Embryonic facial prominence (tissue), 1 donor: ENCODE results near the gene ICA1L.
"Not testable (repeated sequence)": the region's sequence is repeated elsewhere in the genome, so short reads cannot be mapped to it uniquely, and the experiment has no call there.

ENCODE experiments used
- DNase-seq: peaks from one replicate; pipeline ENCODE4 v3.0.0-alpha.2; 2016; ENCODE audit errors: extremely low spot score

The ICA1L gene

GRCh38 chr2:202871300-202872141, at the start of gene ICA1L:
TSS of gene ICA1L (minus strand) at chr2:202871766. CDS start at chr2:202829009, 42,757 bp downstream.
- DNase-seq = no peak

GRCh38 chr2:202918860-202919259, 47.3 kb upstream of the ICA1L start:
- DNase-seq = no peak

DNA sequence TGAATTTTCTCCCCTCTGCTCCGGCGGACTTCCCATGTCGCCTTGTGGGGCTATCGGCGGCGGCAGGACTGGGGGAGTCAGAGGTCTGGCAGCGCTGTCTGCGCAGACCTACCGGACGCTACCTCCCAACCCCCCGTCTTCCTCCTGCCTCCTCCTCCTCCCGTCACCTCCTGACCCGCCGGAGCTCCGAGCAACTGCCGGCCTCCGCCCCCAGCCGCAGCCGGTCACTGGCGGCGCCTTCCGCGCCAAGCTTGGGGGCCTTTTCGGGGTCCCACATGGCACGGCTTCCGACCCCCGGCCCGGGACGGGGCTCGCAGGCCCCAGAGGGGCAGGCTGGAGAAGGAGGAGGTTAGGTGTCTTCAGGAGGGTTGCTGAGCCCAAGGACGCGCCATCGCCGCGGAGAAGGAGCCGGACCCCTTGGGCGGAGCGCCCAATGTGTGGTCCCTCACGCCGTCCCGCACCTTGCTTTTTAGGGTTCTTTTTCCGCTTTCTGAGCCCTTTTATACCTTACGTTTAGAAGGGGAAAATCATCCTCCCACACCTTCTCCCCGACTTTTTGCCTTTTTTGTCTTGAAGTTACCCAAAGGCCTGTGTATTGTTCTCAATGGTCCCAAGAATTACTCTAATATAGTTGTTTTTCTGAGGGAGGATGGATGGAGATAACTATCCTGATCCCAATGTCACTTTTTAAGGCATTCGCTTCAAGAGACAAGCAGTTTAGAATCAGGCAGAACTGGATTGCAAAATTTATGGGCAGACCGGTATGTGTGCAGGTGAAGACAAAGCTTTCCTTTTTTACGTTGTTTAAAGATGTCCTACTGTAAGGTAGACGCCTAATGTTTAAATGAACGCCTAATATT, 41.0 kb upstream of the ICA1L start:
- DNase-seq = not testable (repeated sequence)

DNA sequence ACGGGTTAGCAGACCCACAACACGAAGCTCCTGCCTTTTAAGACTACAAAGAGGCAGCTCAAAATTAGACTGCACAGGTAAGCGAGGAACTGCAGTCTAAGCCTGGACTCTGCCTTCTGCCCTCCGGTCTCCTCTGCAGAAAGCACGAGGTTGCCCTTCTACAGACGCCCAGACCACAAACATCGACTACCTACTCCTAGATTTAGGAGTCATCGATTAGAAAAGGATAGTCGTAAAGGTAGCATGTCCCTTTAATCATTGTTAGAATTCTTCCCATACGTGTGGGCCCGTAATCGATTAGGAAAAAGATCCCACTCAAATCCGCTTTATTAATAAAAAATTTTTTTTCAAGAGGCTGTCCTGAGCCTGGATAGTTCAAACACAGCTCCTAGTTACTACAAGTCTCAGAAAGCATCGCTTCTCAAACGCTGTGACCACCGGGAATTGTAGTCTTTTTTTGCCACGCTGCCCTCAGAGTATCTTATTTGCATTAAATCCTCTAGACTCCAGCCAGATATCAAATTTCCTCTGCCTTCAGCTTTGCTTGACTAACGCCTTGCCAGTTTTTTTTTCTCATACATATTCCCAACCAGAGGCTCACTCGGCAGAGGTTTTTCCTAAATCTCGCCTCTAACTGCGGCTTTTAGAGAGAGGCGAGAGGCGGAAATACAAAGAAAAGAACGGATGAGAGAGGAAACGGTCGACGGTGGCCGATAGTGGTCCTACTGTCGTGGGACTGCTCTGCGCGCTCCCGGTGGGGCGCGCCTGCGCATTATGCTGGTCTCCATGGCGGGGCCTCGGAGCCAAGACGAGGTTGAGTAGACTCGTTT, 40.2 kb upstream of the ICA1L start, which contains the start of the genes CARF and WDR12:
Gene CARF, plus strand, starts transcription at position 764 of the 830 bp plus-strand sequence. CDS start 29,628 bp downstream, outside the sequence.
Gene WDR12, minus strand, starts transcription at position 162 of the 830 bp plus-strand sequence. CDS start 197 bp downstream, outside the sequence.
- DNase-seq = peak; percentile 93

DNA sequence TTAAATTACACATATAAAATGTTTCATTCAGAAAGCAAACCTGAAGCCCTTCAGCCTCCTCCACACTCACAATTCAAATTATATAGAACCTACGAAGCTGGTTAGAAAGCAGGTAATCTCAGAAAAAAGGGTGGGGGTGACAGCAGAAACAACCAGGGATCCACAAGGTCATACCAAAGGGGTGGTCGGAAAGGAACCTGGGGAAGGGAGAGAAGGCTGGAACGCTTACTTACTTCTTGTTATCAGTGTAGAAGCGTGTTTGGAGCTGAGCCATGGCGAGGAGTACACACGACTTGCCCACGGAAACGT, 39.6 kb upstream of the ICA1L start:
- no peak for DNase-seq

DNA sequence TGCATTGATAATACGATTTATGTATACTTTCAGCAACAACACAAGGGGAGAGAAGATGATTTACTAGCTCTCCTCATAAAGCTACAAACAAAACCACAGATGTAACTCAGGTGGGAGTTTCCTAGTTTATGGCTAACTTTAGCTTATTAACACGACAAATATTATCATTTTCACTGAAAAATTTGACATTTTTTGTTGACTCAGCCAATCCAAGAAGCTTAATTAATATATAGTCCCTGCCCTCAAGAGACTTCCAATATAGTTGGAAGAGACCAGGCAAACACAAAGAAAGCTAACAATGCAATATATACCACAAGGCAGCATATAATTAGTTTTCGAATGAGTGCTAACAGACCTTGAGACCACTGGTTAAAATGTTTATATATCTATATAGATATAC, 39.1 kb upstream of the ICA1L start:
- DNase-seq = no peak

- not testable (repeated sequence) for DNase-seq
Measured at GRCh38 chr2:202910250-202910649, 38.7 kb upstream of the ICA1L start.

GRCh38 chr2:202909394-202910192, 38.0 kb upstream of the ICA1L start:
- DNase-seq = no peak

DNA sequence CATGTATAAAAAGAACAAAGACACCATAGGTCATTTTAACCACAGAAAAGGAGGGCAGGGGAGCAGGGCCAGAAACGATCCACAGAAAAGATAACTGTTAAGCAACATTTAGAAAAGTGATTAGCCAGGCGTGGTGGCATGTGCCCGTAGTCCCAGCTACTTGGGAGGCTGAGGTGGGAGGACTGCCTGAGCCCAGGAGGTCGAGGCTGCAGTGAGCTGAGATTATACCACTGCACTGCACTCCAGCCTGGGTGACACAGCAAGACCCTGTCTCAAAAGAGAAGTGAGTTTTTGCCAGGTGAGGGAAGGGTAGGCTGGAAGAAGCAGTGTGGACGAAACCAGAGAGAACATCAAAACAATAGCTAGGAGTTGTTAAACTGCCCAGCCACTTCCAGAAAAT, 36.6 kb upstream of the ICA1L start:
- no peak for DNase-seq

- not testable (repeated sequence) for DNase-seq
Measured at GRCh38 chr2:202905507-202905906, 33.9 kb upstream of the ICA1L start.

- DNase-seq = no peak
Measured at GRCh38 chr2:202885190-202885589, 13.6 kb upstream of the ICA1L start.

GRCh38 chr2:202883987-202884675, 12.6 kb upstream of the ICA1L start:
- DNase-seq = no peak

DNA sequence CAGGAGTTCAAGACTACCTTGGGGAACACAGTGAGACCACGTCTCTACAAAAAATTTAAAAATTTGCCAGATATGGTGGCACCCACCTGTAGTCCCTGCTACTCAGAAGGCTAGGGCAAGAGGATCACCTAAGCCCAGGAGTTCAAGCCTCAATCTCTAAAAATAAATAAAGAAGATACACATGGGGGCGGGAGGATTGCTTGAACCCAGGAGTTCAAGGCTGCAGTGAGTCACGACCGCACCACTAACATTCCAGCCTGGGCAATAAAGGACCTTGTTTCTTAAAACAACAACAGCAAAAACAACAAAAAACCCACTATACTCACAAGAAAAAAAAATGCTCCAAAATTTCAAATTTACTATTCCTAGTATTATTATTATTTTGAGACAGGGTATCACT, 10.0 kb upstream of the ICA1L start:
- no peak for DNase-seq

DNA sequence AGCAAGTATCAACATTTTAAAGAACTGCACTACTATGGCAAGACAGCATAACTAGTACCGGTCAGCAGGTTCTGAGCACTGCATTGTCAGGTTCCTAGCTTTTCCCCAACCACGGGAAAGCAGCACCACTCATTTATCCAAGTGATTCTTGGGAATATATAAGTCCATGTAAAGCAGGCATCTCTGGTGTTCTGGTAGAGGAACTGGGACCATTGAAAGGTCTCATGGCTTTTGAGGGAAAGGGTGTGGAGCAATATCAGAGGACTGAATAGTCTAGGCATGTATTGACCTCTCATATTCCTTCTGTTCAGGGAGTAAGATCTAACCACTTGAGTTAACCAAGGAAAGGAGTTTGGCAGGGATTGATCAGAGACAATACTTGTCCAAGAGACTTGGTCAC, 6.1 kb upstream of the ICA1L start:
- DNase-seq = no peak

GRCh38 chr2:202870431-202871299, 901 bp downstream of the ICA1L start:
- peak; percentile 60 for DNase-seq

GRCh38 chr2:202861987-202862386, 9.6 kb downstream of the ICA1L start:
- no peak for DNase-seq

GRCh38 chr2:202858601-202859000, 13.0 kb downstream of the ICA1L start:
- no peak for DNase-seq

DNA sequence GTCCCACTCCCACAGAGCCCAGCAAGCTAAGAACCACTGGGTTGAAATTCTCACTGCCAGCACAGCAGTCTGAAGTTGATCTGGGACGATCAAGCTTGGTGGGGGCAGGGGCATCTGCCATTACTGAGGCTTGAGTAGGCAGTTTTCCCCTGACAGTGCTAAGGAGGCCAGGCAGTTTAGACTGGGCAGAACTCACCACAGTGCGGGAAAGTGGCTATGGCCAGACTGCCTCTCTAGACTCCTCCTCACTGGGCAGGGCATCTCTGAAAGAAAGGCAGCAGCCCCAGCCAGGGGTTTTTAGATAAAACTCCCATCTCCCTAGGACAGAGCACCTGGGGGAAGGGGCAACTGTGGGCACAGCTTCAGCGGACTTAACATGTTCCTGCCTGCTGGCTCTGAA, 22.2 kb downstream of the ICA1L start:
- not testable (repeated sequence) for DNase-seq

DNA sequence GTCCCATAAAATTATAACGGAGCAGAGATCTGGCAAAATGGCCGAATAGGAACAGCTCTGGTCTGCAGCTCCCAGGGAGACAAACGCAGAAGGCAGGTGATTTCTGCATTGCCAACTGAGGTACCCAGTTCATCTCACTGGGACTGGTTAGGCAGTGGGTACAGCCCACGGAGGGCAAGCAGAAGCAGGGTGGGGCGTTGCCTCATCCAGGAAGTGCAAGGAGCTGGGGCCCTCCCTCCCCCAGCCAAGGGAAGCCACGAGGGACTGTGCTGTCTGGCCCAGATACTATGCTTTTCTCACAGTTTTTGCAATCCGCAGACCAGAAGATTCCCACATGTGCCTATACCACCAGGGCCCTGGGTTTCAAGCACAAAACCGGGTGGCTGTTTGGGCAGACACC, 22.8 kb downstream of the ICA1L start:
- DNase-seq = no peak
